KMS-11 (cell line): ENCODE results near the gene TEX101.
"Not testable (repeated sequence)": the region's sequence is repeated elsewhere in the genome, so short reads cannot be mapped to it uniquely, and the experiment has no call there.

Experiments
- H2AFZ ChIP-seq: fragments of 200-600 bp; sonication (generic); 2 replicates; pipeline ENCODE4 v1.6.1; 2016; ENCODE audit warnings: antibody characterized with exemption, mixed run types, low read depth
- H3K27ac ChIP-seq: fragments of 200-600 bp; sonication (generic); 2 replicates; pipeline ENCODE4 v1.6.1; 2016; ENCODE audit warnings: mild to moderate bottlenecking, mixed run types
- H3K27me3 ChIP-seq: fragments of 200-600 bp; sonication (generic); 2 replicates; pipeline ENCODE4 v1.6.1; 2017; ENCODE audit warnings: mild to moderate bottlenecking, low read depth, mixed run types, moderate library complexity; ENCODE audit not compliant: insufficient read depth
- H3K36me3 ChIP-seq: fragments of 200-600 bp; sonication (generic); 2 replicates; pipeline ENCODE4 v1.6.1; 2017; ENCODE audit warnings: mild to moderate bottlenecking, mixed run types; ENCODE audit not compliant: insufficient read depth
- H3K4me1 ChIP-seq: fragments of 200-600 bp; sonication (generic); 2 replicates; pipeline ENCODE4 v1.6.1; 2016; ENCODE audit warnings: mild to moderate bottlenecking, low read depth, mixed run types; ENCODE audit not compliant: poor library complexity, severe bottlenecking
- H3K4me2 ChIP-seq: fragments of 200-600 bp; sonication (generic); 2 replicates; pipeline ENCODE4 v1.7.0; 2016; ENCODE audit warnings: mild to moderate bottlenecking, mixed run types
- H3K4me3 ChIP-seq: fragments of 200-600 bp; sonication (generic); IDR thresholded peaks from 2 replicates; pipeline ENCODE4 v1.6.1; 2017; ENCODE audit warnings: low read depth, low read length, mixed read lengths; ENCODE audit not compliant: insufficient read depth
- H3K79me2 ChIP-seq: fragments of 200-600 bp; sonication (generic); 2 replicates; pipeline ENCODE4 v1.6.1; 2016; ENCODE audit warnings: low read depth, mixed run types; ENCODE audit not compliant: insufficient read depth
- H3K9ac ChIP-seq: fragments of 200-600 bp; sonication (generic); 2 replicates; pipeline ENCODE4 v1.6.1; 2016; ENCODE audit warnings: mild to moderate bottlenecking, mixed run types
- H4K20me1 ChIP-seq: fragments of 200-600 bp; sonication (generic); 2 replicates; pipeline ENCODE4 v1.6.1; 2016; ENCODE audit warnings: mild to moderate bottlenecking, mixed run types; ENCODE audit not compliant: insufficient read depth
- CTCF ChIP-seq: fragments of 200-600 bp; sonication (generic); conservative IDR thresholded peaks from 2 replicates; pipeline ENCODE4 v1.6.1; 2017; ENCODE audit warnings: low read depth, mild to moderate bottlenecking, antibody characterized with exemption, low read length, moderate library complexity, mixed read lengths

TEX101 gene

GRCh38 chr19:43441716-43442115, 27.0 kb downstream of the TEX101 start:
- H3K4me2 ChIP-seq: no peak overlapping the region
- H3K4me1 ChIP-seq: no peaks in the 10 kb centered on the region
- no peak for TF ChIP-seq CTCF
- no peaks in the 10 kb centered on the region for H4K20me1 ChIP-seq
- H3K4me3 ChIP-seq: no peak overlapping the region
- H3K36me3 ChIP-seq: no peaks in the 10 kb centered on the region
- no peak overlapping the region for H3K9ac ChIP-seq
- H2AFZ ChIP-seq: no peak overlapping the region
- H3K27me3 ChIP-seq: no peaks in the 10 kb centered on the region
- no peaks in the 10 kb centered on the region for H3K79me2 ChIP-seq
- no peak overlapping the region for H3K27ac ChIP-seq

- not testable (repeated sequence) for H3K4me2 ChIP-seq, H3K4me1 ChIP-seq, H3K36me3 ChIP-seq, H3K27ac ChIP-seq, H3K4me3 ChIP-seq, H3K27me3 ChIP-seq, H3K79me2 ChIP-seq, H2AFZ ChIP-seq, H4K20me1 ChIP-seq, H3K9ac ChIP-seq
These were observed 29.4 kb downstream of the TEX101 start for GRCh38 chr19:43444091-43444490.

GRCh38 chr19:43444531-43445287, 30.0 kb downstream of the TEX101 start:
- no peak overlapping the region for H3K9ac ChIP-seq
- H3K79me2 ChIP-seq: no peaks in the 10 kb centered on the region
- no peaks in the 10 kb centered on the region for H3K27me3 ChIP-seq
- H3K27ac ChIP-seq: no peak overlapping the region
- no peaks in the 10 kb centered on the region for H4K20me1 ChIP-seq
- no peak for TF ChIP-seq CTCF
- H2AFZ ChIP-seq: no peak overlapping the region
- H3K4me3 ChIP-seq: no peak overlapping the region
- H3K4me1 ChIP-seq: no peaks in the 10 kb centered on the region
- H3K36me3 ChIP-seq: no peaks in the 10 kb centered on the region
- H3K4me2 ChIP-seq: no peak overlapping the region

GRCh38 chr19:43445426-43445825, 30.7 kb downstream of the TEX101 start:
- Histone ChIP-seq H2AFZ (no peak overlapping the region), H3K4me1 (peaks cover 2% of the 10 kb centered on the region)
- no peak for TF ChIP-seq CTCF

GRCh38 chr19:43446746-43447489, 32.2 kb downstream of the TEX101 start:
- H4K20me1 ChIP-seq: no peaks in the 10 kb centered on the region
- H3K27me3 ChIP-seq: no peaks in the 10 kb centered on the region
- H2AFZ ChIP-seq: peak overlapping the region; percentile 23; the same call in 1 of the 2 replicates
- no peak overlapping the region for H3K4me2 ChIP-seq
- TF ChIP-seq CTCF: peak; percentile 98
- H3K4me1 ChIP-seq: peaks cover 7% of the 10 kb centered on the region
- H3K79me2 ChIP-seq: no peaks in the 10 kb centered on the region
- no peak overlapping the region for H3K4me3 ChIP-seq
- no peak overlapping the region for H3K27ac ChIP-seq
- no peaks in the 10 kb centered on the region for H3K36me3 ChIP-seq
- no peak overlapping the region for H3K9ac ChIP-seq

More at GRCh38 chr19:43445426-43445825, 30.7 kb downstream of the TEX101 start:
- Histone ChIP-seq H3K4me2 (no peak overlapping the region), H3K36me3 (no peaks in the 10 kb centered on the region), H3K27me3 (no peaks in the 10 kb centered on the region), H3K27ac (no peak overlapping the region), H3K4me3 (no peak overlapping the region), H3K79me2 (no peaks in the 10 kb centered on the region), H4K20me1 (no peaks in the 10 kb centered on the region), H3K9ac (no peak overlapping the region)
